Mucosa of stomach (tissue), 1 donor: Measurements from ENCODE around the gene NUP107.
"Not testable (repeated sequence)": the region's sequence is repeated elsewhere in the genome, so short reads cannot be mapped to it uniquely, and the experiment has no call there.

Experiments
- H3K27me3 ChIP-seq: one replicate; pipeline ENCODE4 v1.7.0; 2013; ENCODE audit warnings: mild to moderate bottlenecking, low read length; ENCODE audit not compliant: control insufficient read depth, insufficient read depth
- H3K36me3 ChIP-seq: one replicate; pipeline ENCODE4 v1.7.0; 2013; ENCODE audit warnings: low read length; ENCODE audit not compliant: control insufficient read depth, insufficient read depth
- H3K4me1 ChIP-seq: one replicate; pipeline ENCODE4 v1.7.0; 2013; ENCODE audit warnings: mild to moderate bottlenecking, low read length; ENCODE audit not compliant: control insufficient read depth, insufficient read depth
- H3K4me3 ChIP-seq: one replicate; pipeline ENCODE4 v1.7.0; 2013; ENCODE audit warnings: low read length
- H3K9ac ChIP-seq: one replicate; pipeline ENCODE4 v1.7.0; 2013; ENCODE audit warnings: mild to moderate bottlenecking, low read length, moderate library complexity
- H3K9me3 ChIP-seq: one replicate; pipeline ENCODE4 v1.7.0; 2013; ENCODE audit warnings: mild to moderate bottlenecking, low read length, moderate library complexity; ENCODE audit not compliant: control insufficient read depth
- donor health status: Pancreatic carcinoma.

The NUP107 gene

GRCh38 chr12:68686595-68687521 is at the start of gene NUP107:
TSS of gene NUP107 (plus strand) at chr12:68686978. CDS start at chr12:68687066, 88 bp downstream.
- Histone ChIP-seq H3K9me3 (no peaks in the 10 kb centered on the region), H3K9ac (peak within 1 kb of the TSS; percentile 85), H3K4me1 (peaks cover 18% of the 10 kb centered on the region), H3K36me3 (no peaks in the 10 kb centered on the region), H3K4me3 (peak within 1 kb of the TSS; percentile 87), H3K27me3 (no peaks in the 10 kb centered on the region)

GRCh38 chr12:68637439-68637838 is 49.3 kb upstream of the NUP107 start:
- H3K4me1 ChIP-seq, result peaks cover 30% of the 10 kb centered on the region
- H3K9me3 ChIP-seq, H3K27me3 ChIP-seq, H3K36me3 ChIP-seq, H3K4me3 ChIP-seq, H3K9ac ChIP-seq: not testable (repeated sequence)

- no peak overlapping the region for H3K9ac ChIP-seq
- H3K9me3 ChIP-seq, result no peaks in the 10 kb centered on the region
- H3K4me1 ChIP-seq, result peaks cover 37% of the 10 kb centered on the region
- H3K4me3 ChIP-seq, result no peak overlapping the region
- no peaks in the 10 kb centered on the region for H3K36me3 ChIP-seq
- no peaks in the 10 kb centered on the region for H3K27me3 ChIP-seq
Measured at GRCh38 chr12:68638171-68638570, 48.6 kb upstream of the NUP107 start.

DNA sequence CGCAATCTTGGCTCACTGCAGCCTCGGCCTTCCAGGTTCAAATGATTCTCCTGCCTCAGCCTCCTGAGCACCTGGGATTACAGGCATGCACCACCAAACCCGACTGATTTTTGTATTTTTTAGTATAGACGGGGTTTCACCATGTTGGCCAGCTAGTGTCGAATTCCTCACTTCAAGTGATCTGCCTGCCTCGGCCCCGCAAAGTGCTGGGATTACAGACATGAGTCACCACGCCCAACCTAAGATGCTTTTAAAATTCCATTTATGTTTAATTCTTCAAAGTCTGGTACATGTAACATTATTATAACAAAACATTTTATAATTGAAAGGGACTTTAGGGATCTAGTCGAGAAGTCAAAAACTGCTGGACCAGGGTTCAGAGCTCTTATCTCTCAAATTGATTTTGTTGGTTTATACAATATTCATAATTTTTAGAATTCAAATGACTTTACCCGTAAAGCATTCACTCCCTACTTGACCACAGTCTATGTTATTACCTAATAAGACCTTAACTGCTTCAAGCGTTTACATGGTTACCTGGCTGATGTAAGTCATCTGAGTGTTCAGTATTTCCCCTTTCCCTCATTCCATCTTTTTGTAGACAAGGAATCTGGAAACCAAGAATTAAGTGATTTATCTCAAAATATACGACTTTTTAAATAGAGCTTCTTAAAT is 47.9 kb upstream of the NUP107 start:
- no peaks in the 10 kb centered on the region for H3K36me3 ChIP-seq
- no peaks in the 10 kb centered on the region for H3K9me3 ChIP-seq
- H3K27me3 ChIP-seq, result no peaks in the 10 kb centered on the region
- H3K4me1 ChIP-seq, result peaks cover 37% of the 10 kb centered on the region
- no peak overlapping the region for H3K4me3 ChIP-seq
- no peak overlapping the region for H3K9ac ChIP-seq

DNA sequence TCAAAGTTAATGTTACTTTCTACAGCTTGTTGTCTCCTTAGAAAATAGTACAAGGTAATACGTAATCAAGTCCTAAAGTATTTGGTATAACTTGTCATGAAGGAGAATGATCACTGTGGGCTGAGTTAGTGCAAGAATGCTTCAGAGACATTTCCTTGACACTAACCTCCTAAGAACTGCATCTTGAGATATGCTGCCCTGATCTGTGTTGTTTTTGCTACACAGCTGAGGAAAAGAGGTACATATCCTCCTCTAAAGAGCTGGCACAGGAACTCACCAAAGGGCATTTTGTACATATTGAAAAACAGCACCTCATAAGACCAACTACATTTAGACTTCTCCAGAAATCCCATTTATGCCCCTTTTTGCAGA is 47.4 kb upstream of the NUP107 start:
- Histone ChIP-seq H3K9me3 (no peaks in the 10 kb centered on the region), H3K9ac (no peak overlapping the region), H3K4me1 (peaks cover 32% of the 10 kb centered on the region), H3K36me3 (no peaks in the 10 kb centered on the region), H3K4me3 (no peak overlapping the region), H3K27me3 (no peaks in the 10 kb centered on the region)

- H3K27me3 ChIP-seq, result no peaks in the 10 kb centered on the region
- no peaks in the 10 kb centered on the region for H3K9me3 ChIP-seq
- H3K4me1 ChIP-seq, result peaks cover 24% of the 10 kb centered on the region
- no peak overlapping the region for H3K4me3 ChIP-seq
- no peak overlapping the region for H3K9ac ChIP-seq
- no peaks in the 10 kb centered on the region for H3K36me3 ChIP-seq
Measured at GRCh38 chr12:68641138-68641537, 45.6 kb upstream of the NUP107 start.

- Histone ChIP-seq H3K9me3 (no peaks in the 10 kb centered on the region), H3K36me3 (no peaks in the 10 kb centered on the region), H3K9ac (no peak overlapping the region), H3K27me3 (no peaks in the 10 kb centered on the region), H3K4me1 (peaks cover 17% of the 10 kb centered on the region), H3K4me3 (no peak overlapping the region)
Measured at GRCh38 chr12:68646484-68646883, 40.3 kb upstream of the NUP107 start.

GRCh38 chr12:68647507-68647906 is 39.3 kb upstream of the NUP107 start:
- H3K36me3 ChIP-seq, result no peaks in the 10 kb centered on the region
- H3K9me3 ChIP-seq, result no peaks in the 10 kb centered on the region
- no peak overlapping the region for H3K9ac ChIP-seq
- no peak overlapping the region for H3K4me3 ChIP-seq
- peaks cover 17% of the 10 kb centered on the region for H3K4me1 ChIP-seq
- no peaks in the 10 kb centered on the region for H3K27me3 ChIP-seq

- Histone ChIP-seq H3K4me3 (no peak overlapping the region), H3K9ac (no peak overlapping the region)
Measured at GRCh38 chr12:68648179-68648578, 38.6 kb upstream of the NUP107 start.

GRCh38 chr12:68665016-68665569 is 21.7 kb upstream of the NUP107 start:
- H3K4me1 ChIP-seq, result no peaks in the 10 kb centered on the region
- H3K9ac ChIP-seq, result no peak overlapping the region
- no peaks in the 10 kb centered on the region for H3K36me3 ChIP-seq
- no peaks in the 10 kb centered on the region for H3K9me3 ChIP-seq
- no peak overlapping the region for H3K4me3 ChIP-seq
- H3K27me3 ChIP-seq, result no peaks in the 10 kb centered on the region

More at GRCh38 chr12:68648179-68648578, 38.6 kb upstream of the NUP107 start:
- Histone ChIP-seq H3K27me3 (no peaks in the 10 kb centered on the region), H3K4me1 (peaks cover 10% of the 10 kb centered on the region), H3K36me3 (no peaks in the 10 kb centered on the region), H3K9me3 (no peaks in the 10 kb centered on the region)

DNA sequence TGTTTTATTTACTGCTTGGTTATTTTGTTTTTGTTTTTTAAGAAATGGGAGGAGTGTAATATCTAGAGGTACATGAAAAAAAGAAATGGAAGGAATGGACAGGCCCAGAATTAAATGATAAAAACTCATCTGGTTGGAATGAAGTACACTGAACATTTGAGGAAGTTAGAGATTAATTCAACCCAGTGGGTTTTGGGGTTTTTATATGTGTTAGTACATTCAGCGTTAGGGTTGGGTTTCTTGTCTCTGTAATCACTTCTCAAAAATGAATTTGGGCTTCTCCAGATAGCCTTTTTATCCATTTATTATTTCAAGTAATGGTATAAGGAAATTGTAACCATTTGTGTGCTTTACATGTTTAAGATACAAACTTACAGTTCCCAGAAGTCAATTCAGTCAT is 19.5 kb upstream of the NUP107 start:
- Histone ChIP-seq H3K4me1 (no peaks in the 10 kb centered on the region), H3K9ac (no peak overlapping the region), H3K4me3 (no peak overlapping the region), H3K9me3 (no peaks in the 10 kb centered on the region), H3K27me3 (no peaks in the 10 kb centered on the region), H3K36me3 (no peaks in the 10 kb centered on the region)

- Histone ChIP-seq H3K4me3 (no peak overlapping the region), H3K9ac (no peak overlapping the region), H3K4me1 (no peaks in the 10 kb centered on the region), H3K9me3 (no peaks in the 10 kb centered on the region), H3K27me3 (no peaks in the 10 kb centered on the region), H3K36me3 (no peaks in the 10 kb centered on the region)
Measured at GRCh38 chr12:68667896-68668295, 18.9 kb upstream of the NUP107 start.
